Liver (tissue), 9 donors: ENCODE results near the gene SLC45A1. TPM values are rescaled to one million over a fixed set of nuclear protein-coding genes. Genes with fewer than 3 reads are reported as not detected.

Experiments used
- DNase-seq: peaks from one replicate; pipeline ENCODE4 v3.0.0-alpha.2; 2017; ENCODE audit warnings: low spot score
- H3K27ac ChIP-seq, 2 donors: one replicate each; pipeline ENCODE4 v1.7.0; 2013; ENCODE audit warnings: inconsistent platforms in 2 of 2, low read length in 2 of 2, control low read depth in 1 of 2, low read depth in 1 of 2, mild to moderate bottlenecking in 1 of 2
- H3K27me3 ChIP-seq, 4 donors: one replicate each; pipeline versions ENCODE4 v1.6.1 to v1.7.0; 2013; ENCODE audit warnings: low read length in 3 of 4, inconsistent platforms in 1 of 4, mild to moderate bottlenecking in 1 of 4, moderate library complexity in 1 of 4; ENCODE audit not compliant: control insufficient read depth in 4 of 4, insufficient read depth in 4 of 4
- H3K36me3 ChIP-seq, 4 donors: one replicate each; pipeline versions ENCODE4 v1.6.1 to v1.7.0; 2013; ENCODE audit warnings: low read length in 3 of 4, mild to moderate bottlenecking in 3 of 4, low read depth in 1 of 4, moderate library complexity in 1 of 4; ENCODE audit not compliant: control insufficient read depth in 4 of 4, insufficient read depth in 3 of 4
- H3K4me1 ChIP-seq, 4 donors: one replicate each; pipeline versions ENCODE4 v1.6.1 to v1.7.0; 2013; ENCODE audit warnings: low read length in 3 of 4, mild to moderate bottlenecking in 3 of 4, moderate library complexity in 1 of 4; ENCODE audit not compliant: control insufficient read depth in 4 of 4, insufficient read depth in 4 of 4
- H3K4me3 ChIP-seq, 3 donors: one replicate each; pipeline versions ENCODE4 v1.6.1 to v1.7.0; 2013; ENCODE audit warnings: low read length in 3 of 3, control low read depth in 1 of 3, low read depth in 1 of 3, mild to moderate bottlenecking in 1 of 3
- H3K9ac ChIP-seq, 2 donors: one replicate each; pipeline ENCODE4 v1.7.0; 2013; ENCODE audit warnings: low read length in 2 of 2, mild to moderate bottlenecking in 2 of 2, moderate library complexity in 2 of 2, control low read depth in 1 of 2, low read depth in 1 of 2
- H3K9me3 ChIP-seq, 4 donors: one replicate each; pipeline versions ENCODE4 v1.6.1 to v1.7.0; 2013; ENCODE audit warnings: low read length in 3 of 4; ENCODE audit not compliant: control insufficient read depth in 4 of 4
- CTCF ChIP-seq: fragments of 150-350 bp; IDR thresholded peaks from 2 replicates; pipeline ENCODE4 v1.5.1; 2017; ENCODE audit warnings: improper control_type of control experiment, low read depth, low read length; ENCODE audit not compliant: missing input control
- EGR1 ChIP-seq, 2 donors: IDR thresholded peaks; 2 replicates each; pipeline ENCODE4 v1.6.1; 2016 to 2018; ENCODE audit warnings: antibody characterized with exemption in 2 of 2, low read depth in 2 of 2
- FOXA1 ChIP-seq: IDR thresholded peaks from 2 replicates; pipeline ENCODE4 v1.6.1; 2016; ENCODE audit warnings: antibody characterized with exemption
- FOXA2 ChIP-seq: IDR thresholded peaks from 2 replicates; pipeline ENCODE4 v1.6.1; 2016; ENCODE audit warnings: antibody characterized with exemption
- GABPA ChIP-seq, 2 donors: IDR thresholded peaks in 1 of 2; conservative IDR thresholded peaks in 1 of 2; 2 replicates each; pipeline ENCODE4 v1.6.1; 2016; ENCODE audit warnings: antibody characterized with exemption in 2 of 2, mild to moderate bottlenecking in 1 of 2, moderate library complexity in 1 of 2
- HNF4A ChIP-seq, 2 donors: conservative IDR thresholded peaks; 2 replicates each; pipeline ENCODE4 v1.6.1; 2016; ENCODE audit warnings: antibody characterized with exemption in 2 of 2, mild to moderate bottlenecking in 2 of 2
- JUND ChIP-seq, 2 donors: IDR thresholded peaks; 2 replicates each; pipeline ENCODE4 v1.6.1; 2016; ENCODE audit warnings: antibody characterized with exemption in 2 of 2
- MAX ChIP-seq: IDR thresholded peaks from 2 replicates; pipeline ENCODE4 v1.6.1; 2016; ENCODE audit warnings: antibody characterized with exemption
- RAD21 ChIP-seq, 2 donors: IDR thresholded peaks; 2 replicates each; pipeline ENCODE4 v1.6.1; 2016; ENCODE audit warnings: antibody characterized with exemption in 2 of 2, mild to moderate bottlenecking in 2 of 2
- RXRA ChIP-seq, 2 donors: IDR thresholded peaks; 2 replicates each; pipeline ENCODE4 v1.6.1; 2017 to 2018; ENCODE audit warnings: antibody characterized with exemption in 2 of 2, mild to moderate bottlenecking in 1 of 2
- TAF1 ChIP-seq: conservative IDR thresholded peaks from 2 replicates; pipeline ENCODE4 v1.6.1; 2016; ENCODE audit warnings: antibody characterized with exemption, mild to moderate bottlenecking
- YY1 ChIP-seq: IDR thresholded peaks from 2 replicates; pipeline ENCODE4 v1.6.1; 2016; ENCODE audit warnings: antibody characterized with exemption, mild to moderate bottlenecking
- WGBS: extraction: QIAGEN DNeasy Blood & Tissue Kit; methylation state at CpG from one replicate; pipeline ENCODE4 v1.1.7; 2013; 5-methylcytosine and 5-hydroxymethylcytosine counted together
- polyA plus RNA-seq, 2 donors: library from polyadenylated mRNA; stranded (reverse) in 1 of 2; unstranded in 1 of 2; fragments of 200-250 nt in 1 of 2; fragments of >200 nt in 1 of 2; fragmentation: Nextera tagmentation in 1 of 2; extraction: Ambion mirVana in 1 of 2; gene quantifications; one replicate each; pipeline versions ENCODE4 v1.2.1 to v1.2.3, GENCODE V29; 2013 to 2015
- total RNA-seq, 2 donors: library from RNA; depleted of rRNA; stranded (reverse); fragments of >200 nt; gene quantifications; one replicate each; pipeline ENCODE4 v1.2.3, GENCODE V29; 2014
- TF ChIP-seq, protein P1 (sequence below): IDR thresholded peaks from 2 replicates; pipeline ENCODE4 v1.6.1; 2016; ENCODE audit warnings: antibody characterized with exemption
- TF ChIP-seq, protein P2 (sequence below): IDR thresholded peaks from 2 replicates; pipeline ENCODE4 v1.6.1; 2016; ENCODE audit warnings: antibody characterized with exemption, mild to moderate bottlenecking
- donor health status: healthy.
- donor health status: healthy.
- donor health status: healthy.
- donor health status: healthy.
- donor health status: healthy.

The SLC45A1 gene
- total and polyA plus RNA-seq, 4 donors = 0.08 to 0.29 (median 0.14) TPM; not detected in 1

GRCh38 chr1:8355439-8356255 lies 37.7 kb downstream of the SLC45A1 start:
- peaks cover 22 to 59% (median 34%) of the 10 kb centered on the region in 4 donors for H3K36me3 ChIP-seq
- no peak for DNase-seq
- H3K4me3 ChIP-seq = no peak overlapping the region
- H3K9ac ChIP-seq = no peak overlapping the region
- H3K9me3 ChIP-seq = no peaks in the 10 kb centered on the region
- no peak overlapping the region for H3K27ac ChIP-seq
- peaks cover 0 to 2% (median 0%) of the 10 kb centered on the region in 4 donors for H3K4me1 ChIP-seq
- WGBS = 86% methylated on average over 24 of the region's 24 CpGs
- no peaks in the 10 kb centered on the region for H3K27me3 ChIP-seq
- no peak for TF ChIP-seq FOXA1
- no peak for TF ChIP-seq RAD21 (IDR thresholded peaks at IDR 0.05)
- TF ChIP-seq, protein P1, sequence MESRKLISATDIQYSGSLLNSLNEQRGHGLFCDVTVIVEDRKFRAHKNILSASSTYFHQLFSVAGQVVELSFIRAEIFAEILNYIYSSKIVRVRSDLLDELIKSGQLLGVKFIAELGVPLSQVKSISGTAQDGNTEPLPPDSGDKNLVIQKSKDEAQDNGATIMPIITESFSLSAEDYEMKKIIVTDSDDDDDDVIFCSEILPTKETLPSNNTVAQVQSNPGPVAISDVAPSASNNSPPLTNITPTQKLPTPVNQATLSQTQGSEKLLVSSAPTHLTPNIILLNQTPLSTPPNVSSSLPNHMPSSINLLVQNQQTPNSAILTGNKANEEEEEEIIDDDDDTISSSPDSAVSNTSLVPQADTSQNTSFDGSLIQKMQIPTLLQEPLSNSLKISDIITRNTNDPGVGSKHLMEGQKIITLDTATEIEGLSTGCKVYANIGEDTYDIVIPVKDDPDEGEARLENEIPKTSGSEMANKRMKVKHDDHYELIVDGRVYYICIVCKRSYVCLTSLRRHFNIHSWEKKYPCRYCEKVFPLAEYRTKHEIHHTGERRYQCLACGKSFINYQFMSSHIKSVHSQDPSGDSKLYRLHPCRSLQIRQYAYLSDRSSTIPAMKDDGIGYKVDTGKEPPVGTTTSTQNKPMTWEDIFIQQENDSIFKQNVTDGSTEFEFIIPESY = no peak
- TF ChIP-seq MAX = no peak
- TF ChIP-seq JUND (IDR thresholded peaks at IDR 0.05) = no peak
- TF ChIP-seq EGR1 (IDR thresholded peaks at IDR 0.05; ENCODE audit: low read depth in 2 of 2) = no peak
- no peak for TF ChIP-seq GABPA (IDR thresholded peaks at IDR 0.05 in 1 of 2, conservative IDR thresholded peaks at IDR 0.05 in 1 of 2)
- no peak for TF ChIP-seq YY1
- no peak for TF ChIP-seq CTCF
- TF ChIP-seq FOXA2 = no peak
- TF ChIP-seq, protein P2, sequence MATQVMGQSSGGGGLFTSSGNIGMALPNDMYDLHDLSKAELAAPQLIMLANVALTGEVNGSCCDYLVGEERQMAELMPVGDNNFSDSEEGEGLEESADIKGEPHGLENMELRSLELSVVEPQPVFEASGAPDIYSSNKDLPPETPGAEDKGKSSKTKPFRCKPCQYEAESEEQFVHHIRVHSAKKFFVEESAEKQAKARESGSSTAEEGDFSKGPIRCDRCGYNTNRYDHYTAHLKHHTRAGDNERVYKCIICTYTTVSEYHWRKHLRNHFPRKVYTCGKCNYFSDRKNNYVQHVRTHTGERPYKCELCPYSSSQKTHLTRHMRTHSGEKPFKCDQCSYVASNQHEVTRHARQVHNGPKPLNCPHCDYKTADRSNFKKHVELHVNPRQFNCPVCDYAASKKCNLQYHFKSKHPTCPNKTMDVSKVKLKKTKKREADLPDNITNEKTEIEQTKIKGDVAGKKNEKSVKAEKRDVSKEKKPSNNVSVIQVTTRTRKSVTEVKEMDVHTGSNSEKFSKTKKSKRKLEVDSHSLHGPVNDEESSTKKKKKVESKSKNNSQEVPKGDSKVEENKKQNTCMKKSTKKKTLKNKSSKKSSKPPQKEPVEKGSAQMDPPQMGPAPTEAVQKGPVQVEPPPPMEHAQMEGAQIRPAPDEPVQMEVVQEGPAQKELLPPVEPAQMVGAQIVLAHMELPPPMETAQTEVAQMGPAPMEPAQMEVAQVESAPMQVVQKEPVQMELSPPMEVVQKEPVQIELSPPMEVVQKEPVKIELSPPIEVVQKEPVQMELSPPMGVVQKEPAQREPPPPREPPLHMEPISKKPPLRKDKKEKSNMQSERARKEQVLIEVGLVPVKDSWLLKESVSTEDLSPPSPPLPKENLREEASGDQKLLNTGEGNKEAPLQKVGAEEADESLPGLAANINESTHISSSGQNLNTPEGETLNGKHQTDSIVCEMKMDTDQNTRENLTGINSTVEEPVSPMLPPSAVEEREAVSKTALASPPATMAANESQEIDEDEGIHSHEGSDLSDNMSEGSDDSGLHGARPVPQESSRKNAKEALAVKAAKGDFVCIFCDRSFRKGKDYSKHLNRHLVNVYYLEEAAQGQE = no peak
- TF ChIP-seq HNF4A (conservative IDR thresholded peaks at IDR 0.05) = no peak
- TF ChIP-seq RXRA (IDR thresholded peaks at IDR 0.05) = no peak
- TF ChIP-seq TAF1 = no peak
